ENCODE results near the gene CYBRD1. TPM values are rescaled to one million over a fixed set of nuclear protein-coding genes. Genes with fewer than 3 reads are reported as not detected.
A peak's percentile ranks its signal among the peaks of the same experiment; 100 is the strongest.

CYBRD1 gene
- total and polyA plus RNA-seq, 2 donors (not counting 1 experiment from before 2014, with no cell fraction given): 227 to 250 TPM

- Histone ChIP-seq H2AFZ (ENCODE audit: low read length) (peak overlapping the region; percentile 36), H3K4me3 (replicated peaks in 1 of 4; ENCODE audit: control extremely low read depth in 1 of 4, insufficient read depth in 1 of 4, low read depth in 3 of 4, low read length in 4 of 4) (no peak overlapping the region), H3K79me2 (ENCODE audit: control insufficient read depth, insufficient read depth, low read length) (no peaks in the 10 kb centered on the region), H3K27ac (ENCODE audit: insufficient read depth, low read length) (no peak overlapping the region), H4K20me1 (ENCODE audit: control insufficient read depth, extremely low read depth, insufficient read depth, low read length) (no peaks in the 10 kb centered on the region), H3K36me3 (ENCODE audit: control insufficient read depth, insufficient read depth, low read length) (no peaks in the 10 kb centered on the region), H3K27me3 (ENCODE audit: control insufficient read depth, insufficient read depth, low read length) (no peaks in the 10 kb centered on the region), H3K4me2 (ENCODE audit: extremely low read depth, insufficient read depth, low read length) (peak overlapping the region; percentile 18), H3K4me1 (ENCODE audit: control insufficient read depth, extremely low read depth, insufficient read depth, low read length) (peaks cover 6% of the 10 kb centered on the region), H3K9ac (ENCODE audit: insufficient read depth, low read length) (no peak overlapping the region), H3K9me3 (ENCODE audit: control insufficient read depth, insufficient read depth, low read depth, low read length) (no peaks in the 10 kb centered on the region)
- TF ChIP-seq, protein P1, sequence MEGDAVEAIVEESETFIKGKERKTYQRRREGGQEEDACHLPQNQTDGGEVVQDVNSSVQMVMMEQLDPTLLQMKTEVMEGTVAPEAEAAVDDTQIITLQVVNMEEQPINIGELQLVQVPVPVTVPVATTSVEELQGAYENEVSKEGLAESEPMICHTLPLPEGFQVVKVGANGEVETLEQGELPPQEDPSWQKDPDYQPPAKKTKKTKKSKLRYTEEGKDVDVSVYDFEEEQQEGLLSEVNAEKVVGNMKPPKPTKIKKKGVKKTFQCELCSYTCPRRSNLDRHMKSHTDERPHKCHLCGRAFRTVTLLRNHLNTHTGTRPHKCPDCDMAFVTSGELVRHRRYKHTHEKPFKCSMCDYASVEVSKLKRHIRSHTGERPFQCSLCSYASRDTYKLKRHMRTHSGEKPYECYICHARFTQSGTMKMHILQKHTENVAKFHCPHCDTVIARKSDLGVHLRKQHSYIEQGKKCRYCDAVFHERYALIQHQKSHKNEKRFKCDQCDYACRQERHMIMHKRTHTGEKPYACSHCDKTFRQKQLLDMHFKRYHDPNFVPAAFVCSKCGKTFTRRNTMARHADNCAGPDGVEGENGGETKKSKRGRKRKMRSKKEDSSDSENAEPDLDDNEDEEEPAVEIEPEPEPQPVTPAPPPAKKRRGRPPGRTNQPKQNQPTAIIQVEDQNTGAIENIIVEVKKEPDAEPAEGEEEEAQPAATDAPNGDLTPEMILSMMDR (conservative IDR thresholded peaks at IDR 0.05 in 1 of 2, IDR thresholded peaks at IDR 0.05 in 1 of 2; ENCODE audit: low read depth in 1 of 2, low read length in 2 of 2): no peak
- TF ChIP-seq EZH2 (IDR thresholded peaks at IDR 0.05; ENCODE audit: low read length, missing control alignments): no peak
- no peak for DNase-seq (ENCODE audit: low read depth in 2 of 2)
Measured at GRCh38 chr2:171595456-171595855, 73.2 kb downstream of the CYBRD1 start.

- Histone ChIP-seq H3K27ac (ENCODE audit: insufficient read depth, low read length) (peak overlapping the region; percentile 32), H3K9ac (ENCODE audit: insufficient read depth, low read length) (no peak overlapping the region), H2AFZ (ENCODE audit: low read length) (peak overlapping the region; percentile 10), H3K9me3 (ENCODE audit: control insufficient read depth, insufficient read depth, low read depth, low read length) (no peaks in the 10 kb centered on the region), H3K4me1 (ENCODE audit: control insufficient read depth, extremely low read depth, insufficient read depth, low read length) (peaks cover 6% of the 10 kb centered on the region), H4K20me1 (ENCODE audit: control insufficient read depth, extremely low read depth, insufficient read depth, low read length) (no peaks in the 10 kb centered on the region), H3K36me3 (ENCODE audit: control insufficient read depth, insufficient read depth, low read length) (no peaks in the 10 kb centered on the region), H3K79me2 (ENCODE audit: control insufficient read depth, insufficient read depth, low read length) (no peaks in the 10 kb centered on the region), H3K4me2 (ENCODE audit: extremely low read depth, insufficient read depth, low read length) (no peak overlapping the region), H3K27me3 (ENCODE audit: control insufficient read depth, insufficient read depth, low read length) (no peaks in the 10 kb centered on the region), H3K4me3 (replicated peaks in 1 of 4; ENCODE audit: control extremely low read depth in 1 of 4, insufficient read depth in 1 of 4, low read depth in 3 of 4, low read length in 4 of 4) (no peak overlapping the region)
- TF ChIP-seq, protein P1 (conservative IDR thresholded peaks at IDR 0.05 in 1 of 2, IDR thresholded peaks at IDR 0.05 in 1 of 2; ENCODE audit: low read depth in 1 of 2, low read length in 2 of 2): no peak
- no peak for TF ChIP-seq EZH2 (IDR thresholded peaks at IDR 0.05; ENCODE audit: low read length, missing control alignments)
- peak; percentile 87 to 92 for DNase-seq (ENCODE audit: low read depth in 2 of 2)
Measured at GRCh38 chr2:171595896-171596295, 73.6 kb downstream of the CYBRD1 start.

GRCh38 chr2:171598713-171599319 lies 76.5 kb downstream of the CYBRD1 start:
- Histone ChIP-seq H3K4me2 (ENCODE audit: extremely low read depth, insufficient read depth, low read length) (peak overlapping the region; percentile 1), H3K4me3 (replicated peaks in 1 of 4; ENCODE audit: control extremely low read depth in 1 of 4, insufficient read depth in 1 of 4, low read depth in 3 of 4, low read length in 4 of 4) (peak overlapping the region in 1 of 4 experiments; percentile 16), H3K27ac (ENCODE audit: insufficient read depth, low read length) (no peak overlapping the region), H3K27me3 (ENCODE audit: control insufficient read depth, insufficient read depth, low read length) (no peaks in the 10 kb centered on the region), H3K9me3 (ENCODE audit: control insufficient read depth, insufficient read depth, low read depth, low read length) (no peaks in the 10 kb centered on the region), H2AFZ (ENCODE audit: low read length) (no peak overlapping the region), H3K36me3 (ENCODE audit: control insufficient read depth, insufficient read depth, low read length) (no peaks in the 10 kb centered on the region), H3K79me2 (ENCODE audit: control insufficient read depth, insufficient read depth, low read length) (no peaks in the 10 kb centered on the region), H4K20me1 (ENCODE audit: control insufficient read depth, extremely low read depth, insufficient read depth, low read length) (no peaks in the 10 kb centered on the region), H3K4me1 (ENCODE audit: control insufficient read depth, extremely low read depth, insufficient read depth, low read length) (peaks cover 6% of the 10 kb centered on the region), H3K9ac (ENCODE audit: insufficient read depth, low read length) (no peak overlapping the region)
- no peak for TF ChIP-seq EZH2 (IDR thresholded peaks at IDR 0.05; ENCODE audit: low read length, missing control alignments)
- TF ChIP-seq, protein P1 (conservative IDR thresholded peaks at IDR 0.05 in 1 of 2, IDR thresholded peaks at IDR 0.05 in 1 of 2; ENCODE audit: low read depth in 1 of 2, low read length in 2 of 2): peak; percentile 76 to 87
- peak; percentile 63 to 80 for DNase-seq (ENCODE audit: low read depth in 2 of 2)
